PC-3 (cell line): ENCODE measurements around the gene LPAR1.

ENCODE experiments used
- CTCF ChIP-seq: fragments of 300-600 bp; sonication (generic); conservative IDR thresholded peaks from 2 replicates; pipeline ENCODE4 v1.5.1; 2017; ENCODE audit warnings: antibody characterized with exemption, low read depth, mild to moderate bottlenecking, low read length
- EZH2 ChIP-seq: fragments of 300-600 bp; sonication (generic); IDR thresholded peaks from one replicate; pipeline ENCODE4 v1.6.1; 2017; ENCODE audit warnings: antibody characterized with exemption, mild to moderate bottlenecking, low read length; ENCODE audit not compliant: unreplicated experiment
- EZH2phosphoT487 ChIP-seq: fragments of 300-600 bp; sonication (generic); IDR thresholded peaks from 2 replicates; pipeline ENCODE4 v1.6.1; 2018; ENCODE audit warnings: mild to moderate bottlenecking, antibody characterized with exemption, low read length, borderline replicate concordance

GRCh38 chr9:110947491-110948044 is 90.7 kb downstream of the LPAR1 start:
- TF ChIP-seq EZH2 (no peak), CTCF (no peak), EZH2phosphoT487 (no peak)
